GM19463 (cell line): Measurements from ENCODE around the gene SVBP.

ENCODE experiments used
- ATAC-seq: cut with Tn5 transposase; IDR thresholded peaks from one replicate; pipeline ENCODE4 v1.9.1; 2021; ENCODE audit warnings: mild to moderate bottlenecking, moderate library complexity; ENCODE audit not compliant: unreplicated experiment

The SVBP gene

DNA sequence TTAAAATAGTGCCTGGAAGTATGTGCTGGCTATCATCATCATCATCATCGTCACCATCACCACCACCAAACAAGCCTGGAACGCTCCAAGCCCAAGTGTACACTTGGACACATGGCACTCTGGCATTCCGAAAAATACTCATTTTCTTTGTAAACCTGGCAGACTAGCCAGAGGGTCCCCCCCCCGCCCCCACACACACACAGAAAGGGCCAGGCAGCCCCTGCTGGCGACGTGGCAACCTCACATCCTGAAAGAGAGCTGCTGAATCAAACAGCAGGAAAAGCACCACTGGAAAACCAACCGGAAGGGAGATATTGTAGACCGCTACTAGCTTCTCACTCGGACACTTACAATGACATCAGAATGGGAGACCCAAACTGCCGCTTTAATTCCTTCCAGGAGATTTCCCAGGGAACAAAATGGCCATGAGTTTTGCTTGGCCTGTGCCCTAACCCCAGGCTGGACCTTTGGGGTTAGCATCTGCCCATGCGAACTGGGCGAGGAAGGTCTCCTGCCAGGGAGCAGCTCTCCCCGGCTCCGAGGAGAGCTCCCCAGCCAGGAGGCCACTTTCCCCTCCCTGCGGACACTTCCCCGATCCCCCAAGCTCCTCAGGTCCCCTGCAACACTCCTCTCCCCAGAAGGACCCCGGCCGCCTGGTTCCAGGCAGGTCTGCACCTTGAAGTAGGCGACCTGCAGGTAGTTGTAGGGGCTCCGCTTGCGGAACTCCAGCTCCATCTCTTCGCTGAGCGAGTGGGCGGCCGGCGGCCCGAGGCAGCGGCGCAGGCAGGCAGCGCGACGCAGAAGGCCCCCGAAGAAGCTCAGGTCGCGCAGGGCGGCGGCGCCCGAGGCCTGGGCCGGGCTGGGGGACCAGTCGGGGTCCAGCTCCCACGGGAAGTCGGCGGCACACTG lies 51.1 kb downstream of the SVBP start:
- ATAC-seq = peak; percentile 19

- ATAC-seq = no peak
Measured at GRCh38 chr1:42765269-42765668, 51.9 kb downstream of the SVBP start.

DNA sequence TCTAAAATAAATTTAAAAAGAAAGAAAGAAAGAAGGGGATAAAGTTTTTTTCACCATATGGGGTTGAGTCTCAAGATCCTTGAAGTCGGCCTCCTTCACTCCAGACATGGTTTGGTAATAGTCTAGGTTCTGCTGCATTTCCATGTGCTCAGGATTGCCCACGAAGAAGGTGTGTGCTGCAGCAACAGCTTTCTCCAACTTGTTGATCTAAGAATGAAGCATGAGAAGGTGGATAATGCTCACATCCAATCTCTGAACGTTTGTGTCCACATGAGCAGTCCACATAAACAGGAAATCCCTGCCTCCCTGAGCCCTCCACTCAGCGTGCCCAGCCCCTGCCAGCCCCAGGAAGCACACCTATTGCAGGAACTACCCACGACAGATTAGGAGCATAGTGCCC lies 54.9 kb downstream of the SVBP start:
- no peak for ATAC-seq

- ATAC-seq = no peak
Measured at GRCh38 chr1:42761567-42761966, 55.6 kb downstream of the SVBP start.

DNA sequence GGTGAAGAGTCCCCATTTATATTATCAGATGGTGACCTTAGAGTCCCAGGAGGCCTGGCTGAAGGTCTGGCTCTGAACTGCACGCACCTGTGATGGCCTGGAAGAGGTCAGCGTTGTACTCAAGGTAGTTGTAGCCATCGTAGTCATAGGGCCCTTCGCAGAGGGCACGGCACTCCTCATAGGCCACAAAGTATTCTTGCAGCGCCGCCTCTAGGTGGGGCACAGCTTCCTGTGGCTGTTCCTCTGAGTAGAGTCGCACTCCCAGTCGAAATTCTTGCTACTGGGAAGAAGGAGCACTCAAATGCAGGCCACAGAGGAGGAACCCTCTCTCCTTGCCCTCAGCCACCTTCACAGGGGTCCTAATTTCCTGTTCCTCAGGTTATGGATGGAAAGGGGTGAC lies 58.1 kb downstream of the SVBP start:
- no peak for ATAC-seq

DNA sequence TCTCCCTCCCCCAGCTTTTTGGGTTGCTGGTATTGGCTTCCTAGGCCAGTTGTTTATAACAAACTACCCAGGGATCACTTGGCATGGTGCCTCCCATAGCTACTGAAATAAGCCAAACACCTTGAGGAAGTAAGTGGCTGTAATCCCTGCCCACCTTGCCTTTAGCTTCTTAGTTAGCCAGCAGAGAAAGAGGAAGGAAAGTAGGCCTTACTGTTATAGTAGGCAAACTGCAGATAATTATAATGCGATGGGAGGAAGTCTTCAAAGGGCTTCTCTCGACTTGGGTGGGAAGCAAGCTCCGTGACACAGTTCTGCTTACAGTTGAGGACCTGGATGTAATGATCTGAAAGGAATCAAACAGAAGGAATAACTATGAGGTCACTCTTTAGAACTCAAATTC lies 58.6 kb downstream of the SVBP start:
- ATAC-seq = no peak

DNA sequence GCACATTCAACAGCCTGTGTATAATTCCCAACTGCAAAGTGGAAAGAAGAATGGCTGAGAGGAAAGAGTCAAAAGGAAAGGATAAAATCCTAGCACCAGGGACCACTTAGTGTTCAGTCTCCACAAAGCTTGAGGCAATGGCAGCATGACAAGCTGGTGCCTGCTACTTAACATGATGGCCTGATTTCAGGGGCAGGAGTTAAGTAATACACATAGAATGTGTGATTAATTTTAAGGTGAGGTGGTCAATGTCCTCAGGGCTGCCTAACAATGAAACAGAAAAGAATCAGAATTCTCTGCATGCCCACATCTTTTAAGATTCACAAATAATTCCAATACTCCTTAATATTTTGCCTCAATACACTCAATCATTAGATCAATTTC lies 59.3 kb downstream of the SVBP start:
- ATAC-seq = no peak
